GM18499 (cell line): ENCODE results near the gene GPC4.

Experiments used
- ATAC-seq: cut with Tn5 transposase; IDR thresholded peaks from one replicate; pipeline ENCODE4 v1.9.1; 2021; ENCODE audit warnings: moderate number of reproducible peaks; ENCODE audit not compliant: insufficient read depth, unreplicated experiment

Gene GPC4

DNA sequence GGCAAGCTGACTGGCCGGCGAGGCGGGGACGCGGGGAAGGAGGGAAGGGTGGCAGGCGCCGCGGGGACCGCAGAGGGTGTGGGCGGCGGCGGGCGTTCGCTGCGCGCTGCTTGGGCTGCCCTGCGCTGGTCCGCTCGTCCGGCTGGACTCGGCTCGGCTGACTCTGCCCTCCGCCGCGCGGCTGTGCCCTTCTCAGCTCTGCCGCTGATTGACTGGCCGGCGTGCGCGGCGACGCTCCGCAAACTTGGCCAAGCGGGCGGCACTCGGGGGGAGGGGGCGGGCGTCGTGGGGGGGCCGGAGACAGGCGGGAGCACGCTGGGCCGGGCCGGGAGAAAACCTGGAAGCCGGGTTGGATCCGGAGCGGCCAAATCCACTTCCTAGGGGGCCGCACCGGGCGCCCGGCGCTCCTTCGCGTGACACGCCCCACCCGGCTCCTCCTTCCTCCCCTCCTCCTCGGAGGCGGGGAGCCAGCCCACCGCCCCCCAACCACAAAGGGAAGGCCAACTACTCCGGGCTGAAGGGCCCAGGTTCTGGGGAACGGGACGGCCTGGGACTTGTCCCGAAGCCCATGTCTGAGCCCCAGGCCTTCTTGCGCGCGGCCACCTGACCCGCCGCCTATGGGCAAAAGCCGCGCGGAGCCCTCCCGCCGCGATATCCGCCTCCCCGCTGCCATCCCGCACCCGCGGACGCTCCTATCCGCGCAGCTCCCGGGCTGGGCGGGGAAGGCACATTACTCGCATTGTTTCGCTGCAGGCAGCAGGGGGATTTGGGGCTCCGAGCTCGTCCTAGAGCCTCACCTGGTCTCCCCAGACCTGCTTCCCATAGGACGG is at the start of gene GPC4:
Gene GPC4, minus strand, starts transcription at position 214 of the 830 bp plus-strand sequence. CDS start 524 bp downstream, outside the sequence.
- ATAC-seq = no peak

DNA sequence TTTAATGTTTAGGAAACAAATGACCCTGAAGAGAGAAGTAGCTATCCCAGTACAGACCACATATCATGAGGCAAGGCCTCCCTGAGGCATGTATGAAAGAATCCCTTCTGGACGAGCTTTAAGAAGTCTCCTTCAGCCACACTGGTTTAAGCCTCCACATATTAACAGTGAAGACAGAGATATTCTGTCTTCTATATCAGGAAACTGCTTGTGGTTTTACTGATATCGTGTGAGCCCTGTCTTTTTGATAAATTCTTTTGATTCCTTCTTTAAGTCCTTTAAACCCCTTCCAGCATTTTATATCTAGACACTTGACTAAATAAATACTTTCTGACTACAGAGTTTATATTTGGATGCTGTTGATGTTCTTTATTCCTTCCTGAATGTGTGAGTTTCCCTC is 45.9 kb upstream of the GPC4 start:
- ATAC-seq = no peak

DNA sequence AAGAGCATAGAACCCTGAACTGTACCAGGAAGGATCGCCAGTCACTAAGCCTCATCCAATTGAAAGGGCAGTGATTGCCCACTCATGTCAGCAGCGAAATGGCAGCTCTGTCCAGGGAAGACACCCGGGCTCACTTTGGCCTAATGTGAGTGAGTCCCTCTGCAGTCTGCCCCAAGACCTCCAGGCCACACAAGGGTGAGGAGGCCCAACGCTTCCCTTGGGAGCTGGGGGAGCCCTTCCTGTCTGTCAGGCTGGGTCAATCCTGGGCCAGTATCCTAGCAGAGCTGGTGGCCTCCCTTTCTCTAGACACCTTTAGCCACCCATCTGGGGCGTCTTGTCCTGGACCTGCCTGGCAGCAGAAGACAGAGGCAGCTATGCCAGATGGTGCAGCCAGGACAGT is 39.6 kb upstream of the GPC4 start:
- no peak for ATAC-seq

DNA sequence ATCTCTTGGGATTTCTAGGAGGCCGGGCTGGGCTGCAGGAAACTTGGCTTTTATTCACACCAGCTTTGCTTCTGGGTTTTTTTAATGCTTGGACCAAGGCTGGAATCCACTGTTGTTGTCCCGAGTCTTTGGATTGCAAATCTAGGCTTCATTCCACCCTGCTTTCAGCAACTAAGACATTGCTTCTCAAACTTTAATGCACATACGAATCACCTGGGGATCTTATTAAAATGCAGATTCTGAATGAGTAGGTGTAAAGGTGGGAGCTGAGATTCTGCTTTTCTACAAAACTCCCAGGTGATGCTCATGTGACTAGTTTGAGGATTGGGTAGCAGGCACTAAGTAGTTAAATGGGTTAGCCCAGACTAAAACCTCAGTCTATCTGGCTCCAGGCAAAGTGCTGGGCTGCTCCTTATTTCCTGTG is 39.2 kb upstream of the GPC4 start:
- ATAC-seq = no peak

DNA sequence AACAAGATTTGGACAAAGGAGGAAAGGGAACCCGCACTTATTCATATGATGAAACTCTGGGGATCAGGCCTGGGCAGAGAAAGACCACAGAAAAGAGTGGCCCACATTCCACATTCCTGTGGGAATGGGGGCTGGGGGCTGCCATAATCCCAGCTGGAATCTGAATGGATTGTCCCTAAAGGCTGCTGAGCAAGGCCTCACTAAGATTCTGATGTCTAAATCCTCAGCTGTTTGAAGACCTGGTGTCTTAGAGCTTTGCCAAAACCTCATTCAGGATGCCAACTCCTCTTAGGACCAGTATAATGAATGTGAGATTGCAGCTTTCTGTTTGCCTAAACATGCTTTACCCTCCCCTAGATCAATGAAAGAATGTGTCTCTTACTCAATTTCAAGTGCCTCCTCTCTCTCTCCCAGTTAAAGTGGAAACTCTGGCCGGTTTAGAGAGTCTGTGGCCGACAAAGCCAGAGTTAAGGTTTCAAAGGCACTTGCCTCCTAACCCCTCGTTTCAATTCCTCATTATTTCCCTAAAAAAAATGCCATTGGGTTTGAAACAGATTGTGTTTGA is 33.3 kb upstream of the GPC4 start:
- no peak for ATAC-seq

DNA sequence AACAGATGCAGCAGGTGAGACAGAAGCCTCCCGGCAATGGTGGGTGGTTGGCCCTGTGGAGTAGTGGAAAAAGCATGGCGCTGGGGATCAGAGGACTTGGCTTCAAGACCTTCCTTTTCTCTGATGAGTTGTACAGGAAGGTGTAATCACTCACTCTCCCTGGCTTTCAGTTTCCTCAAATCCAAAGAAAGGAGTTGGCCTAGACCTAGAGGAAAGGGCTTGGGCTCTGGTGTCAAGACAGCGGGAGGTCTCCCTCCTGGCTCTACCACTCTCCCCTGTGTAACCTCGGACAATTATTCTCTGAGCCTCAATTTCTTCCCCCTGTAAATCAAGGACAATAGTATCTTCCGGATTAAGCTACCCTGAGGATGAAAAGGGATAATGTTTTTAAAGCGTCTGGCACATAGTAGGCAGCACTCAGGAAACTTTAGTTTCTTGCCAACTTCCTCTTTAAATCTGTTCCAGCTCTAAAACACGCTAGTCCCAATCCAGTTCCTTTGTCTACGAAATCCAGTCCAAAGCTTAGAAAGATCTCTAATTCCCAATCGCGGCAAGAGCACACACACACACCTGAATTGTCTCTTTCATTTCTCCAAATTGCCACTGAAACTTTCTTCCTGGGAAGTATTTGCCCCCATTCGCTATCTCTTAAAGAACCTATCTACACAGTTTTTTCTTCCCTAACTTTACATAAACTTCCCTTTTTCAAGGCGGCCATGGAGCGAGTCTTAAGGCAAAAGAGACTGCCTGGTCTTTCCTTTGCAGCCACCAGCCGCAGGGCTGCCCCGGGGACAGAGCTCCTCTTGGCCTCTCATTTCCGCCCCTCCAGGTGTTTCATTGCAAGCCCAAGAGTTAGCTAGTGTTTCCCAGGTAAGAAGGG is 29.9 kb upstream of the GPC4 start:
- ATAC-seq = no peak

DNA sequence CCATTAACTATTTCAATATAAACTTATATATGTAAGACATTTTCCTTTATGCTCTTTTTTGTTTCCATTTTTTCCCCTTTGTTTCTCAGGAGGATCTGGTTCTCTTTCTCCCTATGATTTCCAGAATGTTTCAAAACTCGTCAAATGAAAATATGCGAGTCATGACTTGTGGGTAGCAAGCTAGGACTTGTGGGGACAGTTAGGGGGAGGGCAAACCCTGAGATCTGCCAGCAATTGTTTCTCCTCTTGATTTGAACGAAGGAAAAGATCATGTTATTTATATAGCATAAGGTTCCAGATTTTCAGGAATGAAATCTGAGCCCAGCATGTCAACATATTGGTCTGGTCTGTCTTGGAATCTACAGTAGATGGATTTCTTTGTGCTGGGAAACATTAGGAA is 28.9 kb upstream of the GPC4 start:
- no peak for ATAC-seq

DNA sequence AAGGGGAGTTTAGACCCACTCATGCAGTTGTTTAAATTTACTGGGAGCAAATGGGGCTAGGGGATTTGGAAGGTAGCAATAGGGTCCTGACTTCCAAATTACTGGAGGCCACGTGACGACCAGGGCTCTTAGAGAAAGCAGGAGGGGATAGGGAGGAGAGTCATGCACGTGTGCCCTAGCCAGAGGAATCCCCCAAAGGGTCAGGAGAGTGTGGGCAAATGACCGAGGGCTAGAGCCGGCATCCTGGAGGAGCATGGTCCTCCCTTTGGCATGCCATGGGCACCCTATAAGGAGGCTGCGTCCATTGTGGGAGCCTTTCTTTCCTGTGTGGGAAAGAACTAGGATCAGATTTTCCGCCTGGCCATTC is 25.5 kb upstream of the GPC4 start:
- no peak for ATAC-seq

DNA sequence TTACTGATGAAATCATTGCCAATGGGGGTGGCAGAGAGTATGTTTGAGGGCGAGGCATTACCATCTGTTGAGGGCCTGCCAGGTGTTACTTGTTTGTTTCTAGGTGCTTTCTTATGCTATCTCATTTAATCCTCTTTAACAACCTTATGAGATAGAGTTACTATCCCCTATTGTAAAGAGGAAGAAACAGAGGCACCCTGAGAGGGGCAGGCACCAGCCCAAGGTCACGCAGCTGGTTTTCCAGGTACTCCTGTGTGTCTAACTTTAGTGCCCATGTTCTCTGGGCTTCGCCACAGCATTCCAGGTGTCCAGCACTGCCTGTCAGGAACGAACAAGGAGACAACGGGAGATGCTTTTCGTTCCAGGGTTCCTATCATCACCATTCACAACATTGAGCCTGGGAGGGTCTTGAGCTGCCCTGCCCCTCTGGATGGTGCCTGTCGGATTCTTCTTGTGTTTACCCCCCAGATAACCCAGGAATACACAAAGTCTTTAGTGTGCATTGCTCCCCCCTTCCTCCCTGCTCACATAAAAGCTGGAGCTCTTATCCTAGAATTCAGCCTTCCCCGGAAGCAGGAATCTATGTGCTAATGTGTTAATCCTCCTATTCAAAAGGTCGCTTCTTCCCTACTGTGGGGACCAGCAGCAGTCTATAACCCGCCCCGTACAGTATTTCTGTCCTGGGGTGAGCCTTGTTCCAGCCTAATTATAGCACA is 24.9 kb upstream of the GPC4 start:
- ATAC-seq = no peak

DNA sequence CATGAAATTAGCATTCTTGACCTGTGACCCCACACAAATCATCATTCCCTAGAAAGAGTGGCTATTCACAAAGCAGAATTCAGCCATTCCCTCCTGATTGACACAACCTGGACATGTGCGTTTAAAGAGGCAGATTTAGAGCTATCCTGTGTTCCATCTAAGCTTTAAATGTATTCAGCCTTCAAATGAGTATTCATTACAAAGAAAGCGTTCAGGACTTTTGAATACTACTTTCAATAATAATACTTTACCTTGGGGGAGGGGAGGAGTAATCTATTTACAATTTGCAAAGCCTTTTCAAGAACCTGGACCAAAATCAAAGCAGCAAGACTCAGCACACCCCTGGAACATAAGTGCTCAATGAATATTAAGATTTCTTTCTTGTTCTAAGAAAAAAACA is 22.5 kb upstream of the GPC4 start:
- ATAC-seq = no peak

DNA sequence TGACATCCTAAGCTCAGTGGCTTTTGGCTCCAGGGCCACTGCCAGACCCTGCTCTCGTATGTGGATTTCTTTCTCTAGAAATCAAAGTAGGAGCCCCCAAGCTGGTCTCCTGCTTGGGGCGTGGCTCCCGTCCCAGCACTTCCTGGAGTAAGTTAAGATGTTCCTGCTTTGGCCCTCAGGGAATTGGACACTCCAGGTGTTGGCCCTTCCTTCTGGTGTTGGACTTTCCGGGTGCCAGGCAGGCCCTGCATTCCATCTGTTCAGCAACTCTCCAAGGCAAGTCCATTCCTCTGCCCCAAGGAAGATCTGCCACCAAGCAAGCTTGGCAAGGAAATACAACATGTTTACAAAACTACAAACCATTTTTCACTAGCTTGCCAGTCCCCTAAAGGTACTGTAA is 22.1 kb upstream of the GPC4 start:
- ATAC-seq = no peak

DNA sequence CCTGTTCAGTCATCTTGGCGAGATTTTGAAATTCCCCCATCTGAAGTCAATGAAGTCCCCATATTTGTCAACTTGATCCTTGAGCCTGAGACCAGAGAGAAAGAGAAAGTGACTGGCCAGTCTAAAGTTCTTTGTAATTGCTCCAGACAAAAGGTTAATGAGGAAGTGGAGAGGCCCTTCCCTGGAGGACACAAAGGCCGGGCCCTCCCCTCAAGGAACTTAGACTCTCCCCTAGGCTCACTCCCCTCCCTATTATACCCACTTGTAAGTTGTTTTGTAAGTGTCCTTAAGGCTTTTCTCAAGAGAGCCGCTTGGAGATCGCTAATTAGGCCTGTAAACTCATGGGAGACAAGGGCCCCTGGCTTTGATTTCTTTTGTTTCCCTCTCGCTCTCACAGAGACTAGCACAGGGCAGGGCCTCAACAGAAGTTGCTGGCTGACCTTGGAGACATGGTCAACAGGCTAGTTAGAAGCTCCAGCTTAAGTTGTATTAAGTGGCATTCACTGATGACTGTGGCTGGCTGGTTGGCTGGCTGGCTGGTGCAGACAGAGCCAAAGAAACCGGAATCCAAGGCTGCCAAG is 20.3 kb upstream of the GPC4 start:
- ATAC-seq = no peak

DNA sequence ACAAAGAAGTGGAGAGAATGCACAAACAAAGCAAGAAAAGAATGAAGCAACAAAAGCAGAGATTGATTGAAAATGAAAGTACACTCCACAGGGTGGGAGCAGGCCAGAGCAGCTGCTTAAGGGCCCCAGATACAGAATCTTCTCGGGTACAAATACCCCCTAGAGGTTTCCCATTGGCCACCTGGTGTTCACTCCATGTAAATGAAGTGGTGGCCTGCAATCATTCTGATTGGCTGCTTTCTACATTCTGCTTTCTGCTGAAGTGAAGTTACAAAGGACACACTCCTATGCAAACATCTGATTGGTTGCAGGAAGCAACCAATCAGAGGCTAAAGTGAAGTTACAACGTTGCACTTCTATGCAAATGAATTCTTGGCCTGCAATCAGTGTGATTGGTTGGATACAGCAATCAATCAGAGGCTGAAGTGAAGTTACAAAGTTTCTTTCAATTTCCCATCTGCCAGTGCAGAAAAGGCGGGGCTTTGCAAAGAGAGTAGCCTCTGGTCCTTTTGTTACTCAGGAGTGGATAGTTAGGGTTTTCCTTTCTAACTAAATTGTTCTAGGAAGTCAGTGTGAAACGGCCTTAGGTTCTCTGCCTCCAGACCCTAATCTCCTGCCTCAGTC is 19.0 kb upstream of the GPC4 start:
- ATAC-seq = no peak

DNA sequence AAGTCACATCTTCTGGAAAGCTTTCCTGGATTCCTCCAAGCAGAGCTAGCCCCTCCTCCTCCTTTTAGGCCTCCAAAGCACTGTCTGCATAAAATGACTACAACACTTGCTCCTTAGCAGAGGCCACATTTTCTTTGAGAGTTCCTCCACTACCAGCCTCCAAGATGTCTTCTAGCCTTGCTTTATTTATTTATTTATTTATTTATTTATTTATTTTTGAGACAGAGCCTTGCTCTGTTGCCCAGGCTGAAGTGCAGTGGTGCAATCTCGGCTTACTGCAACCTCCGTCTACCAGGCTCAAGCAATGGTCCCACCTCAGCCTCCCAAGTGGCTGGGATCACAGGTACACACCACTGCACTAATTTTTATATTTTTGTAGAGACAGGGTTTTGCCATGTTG is 4.6 kb upstream of the GPC4 start:
- no peak for ATAC-seq

DNA sequence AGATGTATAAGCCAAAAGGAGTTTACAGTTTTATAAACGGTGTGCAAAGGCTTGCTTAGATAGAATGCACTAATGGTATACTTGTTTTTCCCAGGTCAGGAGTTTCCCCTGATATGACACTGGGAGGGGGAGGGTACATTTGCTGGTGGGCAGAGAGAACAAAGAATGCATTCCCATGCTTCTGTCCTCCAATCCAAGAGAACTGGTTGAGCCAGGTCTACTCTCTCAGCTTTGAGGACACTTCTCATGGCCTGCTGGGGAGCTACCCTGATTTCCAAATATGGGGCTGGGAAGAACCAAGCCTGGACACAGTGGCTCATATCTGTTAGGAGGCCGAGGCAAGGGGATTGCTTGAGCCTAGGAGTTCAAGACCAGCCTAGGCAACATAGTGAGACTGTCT is 3.3 kb upstream of the GPC4 start:
- no peak for ATAC-seq

DNA sequence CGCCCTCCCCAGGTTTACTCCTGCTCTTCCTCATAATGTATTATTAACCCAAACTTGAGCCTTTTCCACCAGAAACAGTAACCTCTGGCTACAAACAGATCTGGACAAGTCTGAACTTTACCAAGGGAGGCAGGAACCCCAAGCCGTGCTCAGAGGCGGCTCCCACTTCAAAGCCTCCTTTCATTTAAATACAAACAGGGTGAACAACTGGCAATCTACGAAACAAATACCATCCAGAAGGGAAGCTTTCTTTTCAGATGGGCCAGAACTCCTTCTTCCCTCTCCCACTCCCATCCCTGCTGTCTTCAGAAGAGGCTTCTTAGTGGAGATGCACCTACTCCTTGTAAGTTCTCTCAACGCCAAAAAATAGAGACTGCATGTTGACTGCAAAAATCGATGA is 2.1 kb upstream of the GPC4 start:
- no peak for ATAC-seq

DNA sequence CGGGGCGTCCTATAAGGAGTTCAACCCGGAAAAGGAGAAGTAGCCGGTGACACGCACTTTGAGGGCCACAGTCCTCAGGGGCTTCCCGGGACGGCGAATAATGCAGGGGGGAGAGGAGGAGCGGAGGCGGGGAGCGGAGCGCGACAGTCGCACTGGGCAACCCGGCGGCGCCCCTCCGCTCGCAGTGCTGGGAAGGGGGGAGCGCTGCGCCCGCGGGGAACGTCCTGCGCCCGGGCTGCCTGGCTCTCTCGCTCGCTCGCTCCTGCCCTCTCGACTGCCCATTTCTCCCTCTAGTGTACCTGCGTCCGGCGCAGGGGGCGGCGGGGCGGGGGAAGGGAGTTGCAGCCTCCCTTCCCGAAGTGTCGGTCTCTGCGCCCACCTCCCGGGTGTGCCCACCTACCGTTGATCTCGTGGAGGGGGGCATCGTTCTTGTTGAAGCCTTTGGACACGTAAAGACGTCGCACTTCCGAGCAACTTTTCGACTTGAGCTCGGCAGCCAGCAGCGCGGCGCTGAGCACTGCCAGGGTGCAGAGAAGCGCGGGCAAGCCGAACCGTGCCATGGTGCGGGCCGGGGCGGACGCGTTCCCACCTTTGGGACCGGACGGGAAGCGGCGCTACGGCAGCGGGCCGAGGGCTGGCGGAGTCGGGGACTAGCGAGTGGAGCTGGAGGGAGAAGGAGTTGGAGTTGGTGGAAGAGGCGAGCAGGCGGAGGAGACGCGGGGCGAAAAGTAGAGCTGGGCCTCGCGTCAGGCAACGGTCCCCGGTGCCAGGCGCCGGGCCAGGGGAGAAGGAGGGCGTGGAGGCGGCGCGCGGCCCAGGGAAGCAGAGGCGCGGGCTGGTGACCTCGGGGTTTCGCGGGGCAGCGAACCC is 648 bp downstream of the GPC4 start:
- ATAC-seq = no peak

DNA sequence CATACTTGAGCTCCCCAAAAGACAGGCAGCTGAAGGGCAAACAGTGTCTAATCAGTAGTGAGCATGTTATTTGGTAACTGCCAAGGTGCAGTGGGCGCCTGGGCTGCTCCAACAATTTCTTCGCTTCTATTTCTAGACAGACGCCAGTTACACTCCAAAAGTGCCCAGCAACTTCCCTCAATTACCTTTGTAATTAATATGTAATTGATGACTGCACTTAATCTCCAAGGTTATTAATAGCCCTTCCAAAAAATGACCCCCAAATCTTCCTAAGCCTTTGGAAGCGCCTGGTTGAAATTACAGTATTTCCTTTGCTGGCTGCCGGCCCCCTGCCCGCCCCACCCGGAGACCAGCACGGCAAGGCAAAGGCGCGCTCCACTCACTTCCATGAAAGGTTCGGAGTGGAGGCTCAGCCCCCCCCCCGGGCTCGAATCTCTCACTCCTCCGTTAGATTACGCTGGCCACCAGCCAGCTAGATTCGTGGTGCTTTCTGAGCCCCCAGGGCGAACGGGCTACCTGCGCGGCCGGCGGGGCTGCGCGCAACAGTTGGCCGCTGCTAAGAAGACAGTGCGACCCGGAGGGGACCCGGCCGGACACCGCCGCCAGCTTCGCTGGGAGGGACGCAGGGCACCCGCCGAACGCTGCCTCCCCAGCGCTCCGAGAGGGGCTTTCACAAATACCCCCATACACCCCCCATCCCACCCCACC is 1.9 kb downstream of the GPC4 start:
- no peak for ATAC-seq
